MM.1S (cell line): ENCODE results near the gene NRXN3.

Experiments used
- EZH2phosphoT487 ChIP-seq: fragments of 300-600 bp; sonication (generic); IDR thresholded peaks from 2 replicates; pipeline ENCODE4 v1.6.1; 2018; ENCODE audit warnings: antibody characterized with exemption, low read length
- TF ChIP-seq, protein P1 (sequence below): fragments of 300-600 bp; sonication (generic); IDR thresholded peaks from 2 replicates; pipeline ENCODE4 v1.5.1; 2016; ENCODE audit warnings: antibody characterized with exemption, low read length, mixed read lengths

- TF ChIP-seq, protein P1, sequence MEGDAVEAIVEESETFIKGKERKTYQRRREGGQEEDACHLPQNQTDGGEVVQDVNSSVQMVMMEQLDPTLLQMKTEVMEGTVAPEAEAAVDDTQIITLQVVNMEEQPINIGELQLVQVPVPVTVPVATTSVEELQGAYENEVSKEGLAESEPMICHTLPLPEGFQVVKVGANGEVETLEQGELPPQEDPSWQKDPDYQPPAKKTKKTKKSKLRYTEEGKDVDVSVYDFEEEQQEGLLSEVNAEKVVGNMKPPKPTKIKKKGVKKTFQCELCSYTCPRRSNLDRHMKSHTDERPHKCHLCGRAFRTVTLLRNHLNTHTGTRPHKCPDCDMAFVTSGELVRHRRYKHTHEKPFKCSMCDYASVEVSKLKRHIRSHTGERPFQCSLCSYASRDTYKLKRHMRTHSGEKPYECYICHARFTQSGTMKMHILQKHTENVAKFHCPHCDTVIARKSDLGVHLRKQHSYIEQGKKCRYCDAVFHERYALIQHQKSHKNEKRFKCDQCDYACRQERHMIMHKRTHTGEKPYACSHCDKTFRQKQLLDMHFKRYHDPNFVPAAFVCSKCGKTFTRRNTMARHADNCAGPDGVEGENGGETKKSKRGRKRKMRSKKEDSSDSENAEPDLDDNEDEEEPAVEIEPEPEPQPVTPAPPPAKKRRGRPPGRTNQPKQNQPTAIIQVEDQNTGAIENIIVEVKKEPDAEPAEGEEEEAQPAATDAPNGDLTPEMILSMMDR, result no peak
- TF ChIP-seq EZH2phosphoT487, result no peak
Observed at GRCh38 chr14:79598339-79598738, 1428.2 kb downstream of the NRXN3 start.
